HepG2 (cell line): ENCODE measurements around the gene MRPS7. TPM values are rescaled to one million over a fixed set of nuclear protein-coding genes. Genes with fewer than 3 reads are reported as not detected.
A peak's percentile ranks its signal among the peaks of the same experiment; 100 is the strongest.

Experiments used
- AGO1 ChIP-seq: fragments of 200-400 bp; formaldehyde crosslinking; IDR thresholded peaks from 2 replicates; pipeline ENCODE4 v1.6.1; 2017; ENCODE audit warnings: mild to moderate bottlenecking, low read depth, low read length, moderate library complexity; ENCODE audit not compliant: poor library complexity, severe bottlenecking
- ATF7-NPFF ChIP-seq: sonication (generic); formaldehyde crosslinking; IDR thresholded peaks from 2 replicates; pipeline ENCODE4 v1.8.1; 2023; ENCODE audit warnings: mild to moderate bottlenecking, low read depth, missing genetic modification reagents, moderate library complexity
- BORCS8-MEF2B ChIP-seq: sonication (generic); formaldehyde crosslinking; IDR thresholded peaks from 2 replicates; pipeline ENCODE4 v1.8.0; 2022; ENCODE audit warnings: mild to moderate bottlenecking, missing genetic modification reagents
- CAMTA2 ChIP-seq: sonication (generic); formaldehyde crosslinking; IDR thresholded peaks from 2 replicates; pipeline ENCODE4 v1.4.0; 2020; ENCODE audit warnings: mild to moderate bottlenecking, missing genetic modification reagents, borderline replicate concordance
- GABPB1 ChIP-seq: IDR thresholded peaks from 2 replicates; pipeline ENCODE4 v1.6.1; 2016; ENCODE audit warnings: mild to moderate bottlenecking, missing genetic modification reagents, moderate library complexity, missing compliant biosample characterization
- HOXA3 ChIP-seq: sonication (generic); formaldehyde crosslinking; IDR thresholded peaks from 2 replicates; pipeline ENCODE4 v1.5.0; 2020; ENCODE audit warnings: missing genetic modification reagents
- HOXA5 ChIP-seq: sonication (generic); formaldehyde crosslinking; IDR thresholded peaks from 2 replicates; pipeline ENCODE4 v1.4.0; 2020; ENCODE audit warnings: missing genetic modification reagents
- KDM2A ChIP-seq: sonication (generic); formaldehyde crosslinking; IDR thresholded peaks from 2 replicates; pipeline ENCODE4 v1.4.0; 2020; ENCODE audit warnings: low read depth, missing genetic modification reagents, borderline replicate concordance
- MEF2D ChIP-seq: sonication (generic); formaldehyde crosslinking; IDR thresholded peaks from 2 replicates; pipeline ENCODE4 v1.5.1; 2020; ENCODE audit warnings: mild to moderate bottlenecking, missing genetic modification reagents
- NFRKB ChIP-seq: fragments of 450-650 bp; IDR thresholded peaks from 2 replicates; pipeline ENCODE4 v1.6.1; 2017
- TBL1XR1 ChIP-seq: fragments of 150-350 bp; IDR thresholded peaks from 2 replicates; pipeline ENCODE4 v1.6.1; 2014; ENCODE audit warnings: borderline replicate concordance, low read length; ENCODE audit not compliant: partially characterized antibody
- THAP11 ChIP-seq: IDR thresholded peaks from 2 replicates; pipeline ENCODE4 v1.6.1; 2016; ENCODE audit warnings: missing biosample characterization, missing genetic modification reagents
- ZBTB3 ChIP-seq: sonication (generic); formaldehyde crosslinking; IDR thresholded peaks from 2 replicates; pipeline ENCODE4 v1.4.0; 2020; ENCODE audit warnings: low read depth, mild to moderate bottlenecking, moderate library complexity, missing genetic modification reagents, borderline replicate concordance
- ZNF274 ChIP-seq: sonication (generic); formaldehyde crosslinking; IDR thresholded peaks from 2 replicates; pipeline ENCODE4 v1.5.1; 2020; ENCODE audit warnings: mild to moderate bottlenecking, missing genetic modification reagents
- ZNF292 ChIP-seq: sonication (generic); formaldehyde crosslinking; IDR thresholded peaks from 2 replicates; pipeline ENCODE4 v1.8.1; 2022; ENCODE audit warnings: mild to moderate bottlenecking, low read depth, missing genetic modification reagents, borderline replicate concordance
- ZNF556 ChIP-seq: sonication (generic); formaldehyde crosslinking; IDR thresholded peaks from 2 replicates; pipeline ENCODE4 v1.4.0; 2020; ENCODE audit warnings: mild to moderate bottlenecking, missing genetic modification reagents, borderline replicate concordance
- ZNF609 ChIP-seq: sonication (generic); formaldehyde crosslinking; IDR thresholded peaks from 2 replicates; pipeline ENCODE4 v1.4.0; 2020; ENCODE audit warnings: mild to moderate bottlenecking, missing genetic modification reagents, borderline replicate concordance
- ZNF687 ChIP-seq: sonication (generic); formaldehyde crosslinking; IDR thresholded peaks from 2 replicates; pipeline ENCODE4 v1.5.1; 2020; ENCODE audit warnings: mild to moderate bottlenecking, missing genetic modification reagents, moderate library complexity
- ZNF891 ChIP-seq: sonication (generic); formaldehyde crosslinking; IDR thresholded peaks from 2 replicates; pipeline ENCODE4 v1.5.0; 2020; ENCODE audit warnings: mild to moderate bottlenecking, missing genetic modification reagents
- polyA plus RNA-seq, 8 experiments: library from polyadenylated mRNA; depleted of rRNA in 3 of 8; stranded (reverse) in 7 of 8; unstranded in 1 of 8; fragments of >200 nt; fragmentation: Illumina TruSeq in 4 of 8; extraction: Trizol in 4 of 8; gene quantifications; 2 replicates each; pipeline versions ENCODE4 v1.2.1 to v1.2.3, GENCODE V29; 2011 to 2016; ENCODE audit warnings: low read depth in 4 of 8, missing spikeins in 1 of 8, mixed read lengths in 1 of 8; ENCODE audit not compliant: insufficient read depth in 1 of 8
- total RNA-seq, 5 experiments: library from RNA; depleted of rRNA; stranded (reverse); fragments of >200 nt; fragmentation: Illumina TruSeq; extraction: Trizol; gene quantifications; 2 replicates each; pipeline ENCODE4 v1.2.3, GENCODE V29; 2016; ENCODE audit warnings: low read depth in 1 of 5

MRPS7 gene
- total and polyA plus RNA-seq, 2 of the 13 experiments (the other 11 are each of a cell fraction or from before 2014, with no cell fraction given), result 97.0 to 162 TPM

DNA sequence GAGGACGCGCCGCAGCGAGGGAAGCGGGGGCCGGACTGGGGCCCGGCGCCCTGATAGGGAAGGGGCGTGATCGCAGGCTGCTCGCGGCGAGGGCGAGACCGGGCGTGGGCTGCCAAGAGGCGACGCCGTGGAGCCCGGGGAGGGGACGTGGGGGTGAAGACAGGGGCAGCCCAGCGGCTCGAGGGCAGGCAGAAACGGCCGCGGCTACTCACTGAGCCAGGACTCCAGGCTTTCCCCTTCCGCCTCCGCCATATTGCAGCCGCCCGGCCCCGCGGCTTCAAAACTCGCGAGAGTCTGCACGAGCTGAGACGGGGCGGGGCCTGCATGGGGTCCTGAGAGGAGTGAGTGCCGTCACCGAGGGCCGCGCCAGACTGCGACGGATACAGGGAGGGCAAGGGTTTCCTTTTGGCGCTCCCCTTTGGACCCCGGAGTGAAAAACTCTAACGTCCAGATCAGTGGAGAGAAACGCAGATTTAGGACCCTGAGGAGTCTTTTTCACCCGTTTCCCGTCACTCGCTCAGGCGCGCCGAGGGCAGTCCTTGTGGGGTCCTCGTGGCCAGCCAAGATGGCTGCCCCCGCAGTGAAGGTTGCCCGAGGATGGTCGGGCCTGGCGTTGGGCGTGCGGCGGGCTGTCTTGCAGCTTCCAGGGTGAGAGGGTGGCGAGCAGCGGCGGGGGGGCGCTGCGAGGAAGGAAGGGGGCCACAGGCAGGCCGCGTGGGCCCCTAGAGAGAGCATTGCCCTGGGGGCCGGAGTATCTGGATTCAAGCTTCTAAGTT lies at the start of gene MRPS7, which contains the start of gene GGA3 (continued):
- TF ChIP-seq TBL1XR1 (no peak), GABPB1 (CRISPR knock-in tag) (peak; percentile 87), HOXA3 (CRISPR knock-in tag) (peak; percentile 80; the same call in 1 of the 2 replicates), CAMTA2 (peak; percentile 70; the same call in 1 of the 2 replicates), ZNF556 (CRISPR knock-in tag) (peak; percentile 77; the same call in 1 of the 2 replicates), NFRKB (peak; percentile 22; the same call in 1 of the 2 replicates), ZNF292 (peak; percentile 25; the same call in 1 of the 2 replicates), ZNF274 (CRISPR knock-in tag) (peak; percentile 19; the same call in 1 of the 2 replicates), AGO1 (peak; percentile 66), THAP11 (peak; percentile 92), ZNF609 (CRISPR knock-in tag) (peak; percentile 43; the same call in 1 of the 2 replicates), BORCS8-MEF2B (CRISPR knock-in tag) (peak; percentile 97), ZNF891 (CRISPR knock-in tag) (peak; percentile 72; the same call in 1 of the 2 replicates), ZBTB3 (CRISPR knock-in tag) (0 out of 2 replicates have a peak, but pooled peaks have one; percentile 20), ATF7-NPFF (CRISPR knock-in tag) (peak; percentile 27; the same call in 1 of the 2 replicates), KDM2A (peak; percentile 83; the same call in 1 of the 2 replicates), HOXA5 (CRISPR knock-in tag) (no peak), ZNF687 (CRISPR knock-in tag) (peak; percentile 91), MEF2D (peak; percentile 73; the same call in 1 of the 2 replicates)
